IMR-90 (cell line): ENCODE data around the gene TMED8. TPM values are rescaled to one million over a fixed set of nuclear protein-coding genes. Genes with fewer than 3 reads are reported as not detected.

ENCODE experiments used
- ATAC-seq: fragments of 200-7000 bp; cut with Tn5 transposase; 2 replicates; pipeline ENCODE4 v1.9.1; 2020; ENCODE audit warnings: low read depth, mild to moderate bottlenecking, moderate library complexity
- Bru-seq: library from RNA; stranded (reverse); fragments of 400-500 nt; gene quantifications from one replicate; lab custom pipeline; 2021; lab: Mats Ljungman, UMichigan
- BruChase-seq, 2 experiments: library from RNA; stranded (reverse); fragments of 400-500 nt; gene quantifications; one replicate each; lab custom pipeline; 2021; lab: Mats Ljungman, UMichigan
- BruUV-seq: library from RNA; stranded (reverse); fragments of 400-500 nt; replicated peaks from 2 replicates; lab custom pipeline; 2021; lab: Mats Ljungman, UMichigan
- CTCF ChIA-PET: fragments of 300-600 bp; formaldehyde crosslinking; extraction: SDS; loops from one replicate; lab custom pipeline; 2021; ENCODE audit warnings: antibody characterized with exemption; lab: Yijun Ruan, JAX
- POLR2A ChIA-PET: fragments of 300-600 bp; sonication (Branson Sonifier 250); formaldehyde crosslinking; loops from one replicate; lab custom pipeline; 2022; ENCODE audit warnings: antibody characterized with exemption; ENCODE audit not compliant: unreplicated experiment; lab: Charles Lee
- DNase-seq: peaks from one replicate; pipeline ENCODE4 v3.0.0; 2013
- H2AFZ ChIP-seq: replicated peaks from 2 replicates; pipeline ENCODE3; 2013; ENCODE audit warnings: low read length, mild to moderate bottlenecking; ENCODE audit not compliant: poor library complexity
- H2AK5ac ChIP-seq: 2 replicates; pipeline ENCODE4 v1.6.1; 2013; ENCODE audit warnings: low read depth, low read length, inconsistent platforms
- H2AK9ac ChIP-seq: replicated peaks from 2 replicates; pipeline ENCODE3; 2013; ENCODE audit warnings: mild to moderate bottlenecking, low read depth, low read length, moderate library complexity; ENCODE audit not compliant: poor library complexity
- H2BK120ac ChIP-seq: 2 replicates; pipeline ENCODE4 v1.6.1; 2013; ENCODE audit warnings: low read depth, low read length, inconsistent platforms
- H2BK15ac ChIP-seq: 3 replicates; pipeline ENCODE4 v1.6.1; 2013; ENCODE audit warnings: low read depth, low read length, inconsistent platforms
- H2BK20ac ChIP-seq: 2 replicates; pipeline ENCODE4 v1.6.1; 2013; ENCODE audit warnings: low read depth, mild to moderate bottlenecking, inconsistent platforms, low read length, moderate library complexity
- H2BK5ac ChIP-seq: 2 replicates; pipeline ENCODE4 v1.6.1; 2013; ENCODE audit warnings: mild to moderate bottlenecking, low read depth, low read length, inconsistent platforms; ENCODE audit not compliant: poor library complexity, severe bottlenecking
- H3K14ac ChIP-seq: replicated peaks from 2 replicates; pipeline ENCODE4 v1.6.1; 2013; ENCODE audit warnings: low read depth, low read length, inconsistent platforms
- H3K18ac ChIP-seq: 2 replicates; pipeline ENCODE4 v1.6.1; 2013; ENCODE audit warnings: low read depth, low read length, control low read depth
- H3K23ac ChIP-seq: 2 replicates; pipeline ENCODE4 v1.6.1; 2013; ENCODE audit warnings: low read depth, low read length, inconsistent platforms
- H3K27ac ChIP-seq: 2 replicates; pipeline ENCODE4 v1.5.1; 2013; ENCODE audit warnings: mild to moderate bottlenecking, control low read depth, low read length; ENCODE audit not compliant: insufficient read depth
- H3K27me3 ChIP-seq: 2 replicates; pipeline ENCODE4 v1.6.1; 2013; ENCODE audit warnings: low read length; ENCODE audit not compliant: control insufficient read depth, insufficient read depth
- H3K36me3 ChIP-seq: 2 replicates; pipeline ENCODE4 v1.6.1; 2013; ENCODE audit warnings: low read length, mixed read lengths; ENCODE audit not compliant: control insufficient read depth, insufficient read depth
- H3K4ac ChIP-seq: 2 replicates; pipeline ENCODE4 v1.6.1; 2013; ENCODE audit warnings: low read depth, low read length, inconsistent platforms
- H3K4me1 ChIP-seq: 2 replicates; pipeline ENCODE4 v1.6.1; 2013; ENCODE audit warnings: low read length, mixed read lengths; ENCODE audit not compliant: control insufficient read depth, insufficient read depth
- H3K4me2 ChIP-seq: 2 replicates; pipeline ENCODE4 v1.6.1; 2013; ENCODE audit warnings: low read depth, mild to moderate bottlenecking, control low read depth, low read length, moderate library complexity
- H3K4me3 ChIP-seq: 2 replicates; pipeline ENCODE4 v1.5.1; 2013; ENCODE audit warnings: low read depth, mild to moderate bottlenecking, control low read depth, low read length, moderate library complexity; ENCODE audit not compliant: insufficient read depth
- H3K56ac ChIP-seq: 2 replicates; pipeline ENCODE4 v1.6.1; 2013; ENCODE audit warnings: low read length, inconsistent platforms; ENCODE audit not compliant: insufficient read depth; ENCODE audit errors: extremely low read depth
- H3K79me1 ChIP-seq, 2 experiments: 2 replicates each; pipeline ENCODE4 v1.6.1; 2013; ENCODE audit warnings: low read length in 2 of 2, inconsistent platforms in 1 of 2, low read depth in 1 of 2
- H3K9ac ChIP-seq: 2 replicates; pipeline ENCODE4 v1.6.1; 2013; ENCODE audit warnings: low read depth, low read length, control low read depth
- H3K9me1 ChIP-seq: 2 replicates; pipeline ENCODE4 v1.6.1; 2013; ENCODE audit warnings: low read length, inconsistent platforms; ENCODE audit not compliant: insufficient read depth
- H3K9me3 ChIP-seq: 2 replicates; pipeline ENCODE4 v1.6.1; 2013; ENCODE audit warnings: low read length; ENCODE audit not compliant: control insufficient read depth, insufficient read depth
- H4K20me1 ChIP-seq: 2 replicates; pipeline ENCODE4 v1.6.1; 2013; ENCODE audit warnings: low read length, inconsistent platforms; ENCODE audit not compliant: insufficient read depth
- H4K5ac ChIP-seq: 2 replicates; pipeline ENCODE4 v1.6.1; 2013; ENCODE audit warnings: mild to moderate bottlenecking, low read depth, low read length, control low read depth
- H4K8ac ChIP-seq, 2 experiments: 2 replicates each; pipeline ENCODE4 v1.6.1; 2013; ENCODE audit warnings: low read depth in 2 of 2, low read length in 2 of 2, control low read depth in 1 of 2, inconsistent platforms in 1 of 2
- H4K91ac ChIP-seq: 2 replicates; pipeline ENCODE4 v1.6.1; 2013; ENCODE audit warnings: low read depth, low read length, inconsistent platforms; ENCODE audit not compliant: insufficient read depth
- BHLHE40 ChIP-seq: fragments of 150-350 bp; IDR thresholded peaks from 2 replicates; pipeline ENCODE4 v1.6.1; 2016; ENCODE audit warnings: mild to moderate bottlenecking, low read depth, low read length
- FOS ChIP-seq: fragments of 150-350 bp; IDR thresholded peaks from 2 replicates; pipeline ENCODE4 v1.6.1; 2016; ENCODE audit warnings: low read depth, low read length
- MAFK ChIP-seq: IDR thresholded peaks from 2 replicates; pipeline ENCODE4 v1.6.1; 2012; ENCODE audit warnings: low read depth, low read length, improper control_type of control experiment
- MAZ ChIP-seq: IDR thresholded peaks from 2 replicates; pipeline ENCODE4 v1.6.1; 2012; ENCODE audit warnings: low read depth, mild to moderate bottlenecking, low read length, improper control_type of control experiment, moderate library complexity, borderline replicate concordance
- NFE2L2 ChIP-seq: fragments of 150-350 bp; IDR thresholded peaks from 2 replicates; pipeline ENCODE4 v1.6.1; 2016; ENCODE audit warnings: low read depth, mild to moderate bottlenecking, low read length
- RAD21 ChIP-seq: IDR thresholded peaks from 2 replicates; pipeline ENCODE4 v1.6.1; 2012; ENCODE audit warnings: low read length, improper control_type of control experiment
- RCOR1 ChIP-seq: IDR thresholded peaks from 2 replicates; pipeline ENCODE4 v1.6.1; 2012; ENCODE audit warnings: mild to moderate bottlenecking, low read length, improper control_type of control experiment; ENCODE audit not compliant: insufficient replicate concordance
- RFX5 ChIP-seq: IDR thresholded peaks from 2 replicates; pipeline ENCODE4 v1.8.0; 2012; ENCODE audit warnings: low read depth, mild to moderate bottlenecking, low read length, moderate library complexity
- WGBS, 2 experiments: methylation state at CpG; one replicate each; pipeline versions ENCODE4 v1.1.5 to v1.1.7; 2013; ENCODE audit warnings: missing lambda C conversion rate in 2 of 2; ENCODE audit not compliant: insufficient read length in 1 of 2; ENCODE audit errors: extremely low coverage in 2 of 2; 5-methylcytosine and 5-hydroxymethylcytosine counted together
- dilution Hi-C: fragments of 300-500 bp; cut with HindIII; formaldehyde crosslinking; loops from one replicate; pipeline ENCODE4 v1.14.3; 2018; ENCODE audit warnings: low sequenced_read_pairs; ENCODE audit not compliant: unreplicated experiment
- in situ Hi-C: fragments of 300-500 bp; cut with MboI; formaldehyde crosslinking; loops from 3 replicates; pipeline ENCODE4 v1.14.3; 2019; ENCODE audit warnings: low sequenced_read_pairs, inconsistent platforms, mixed read lengths
- intact Hi-C: fragments of 100-400 bp; cut with micrococcal nuclease; formaldehyde crosslinking; loops from 2 replicates; pipeline ENCODE4 v1.10.0; 2022
- long read RNA-seq: library from polyadenylated mRNA; unstranded; transcript quantifications from one replicate; pipeline ENCODE4 v2.0.0, GENCODE V29; 2021; ENCODE audit not compliant: unreplicated experiment
- polyA plus RNA-seq, 3 experiments: library from polyadenylated mRNA; depleted of rRNA; stranded (reverse); fragments of >200 nt; gene quantifications; 2 replicates each; pipeline ENCODE4 v1.2.3, GENCODE V29; 2012; ENCODE audit warnings: low replicate concordance in 1 of 3
- total RNA-seq: library from RNA; depleted of rRNA; stranded (reverse); fragments of >200 nt; gene quantifications from 2 replicates; pipeline ENCODE4 v1.2.3, GENCODE V29; 2012; rRNA removed
- TF ChIP-seq, protein P1 (sequence below): fragments of 150-350 bp; IDR thresholded peaks from 2 replicates; pipeline ENCODE4 v1.6.1; 2017; ENCODE audit warnings: mild to moderate bottlenecking, antibody characterized with exemption, low read length, low read depth
- TF ChIP-seq, protein P2 (sequence below): fragments of 150-350 bp; IDR thresholded peaks from 2 replicates; pipeline ENCODE4 v1.6.1; 2016; ENCODE audit warnings: low read depth, mild to moderate bottlenecking, low read length, moderate library complexity, borderline replicate concordance

TMED8 gene, protein sequence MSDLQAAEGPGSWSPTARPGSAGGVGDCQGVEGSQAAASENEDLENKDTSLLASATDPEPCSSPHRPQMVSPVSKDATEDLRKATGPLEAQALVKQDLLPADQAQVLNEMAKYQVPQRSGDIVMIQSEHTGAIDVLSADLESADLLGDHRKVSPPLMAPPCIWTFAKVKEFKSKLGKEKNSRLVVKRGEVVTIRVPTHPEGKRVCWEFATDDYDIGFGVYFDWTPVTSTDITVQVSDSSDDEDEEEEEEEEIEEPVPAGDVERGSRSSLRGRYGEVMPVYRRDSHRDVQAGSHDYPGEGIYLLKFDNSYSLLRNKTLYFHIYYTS
- total RNA-seq (5.0 and 6.9 TPM in 2 replicates), polyA plus RNA-seq (2012; rRNA removed) (1.9 and 2.2 TPM in 2 replicates), Bru-seq, nascent RNA (percentile 53 among the genes with signal in this experiment), BruChase-seq, experiment 1, labeled RNA remaining after a 6-hour chase (percentile 68 among the genes with signal in this experiment), BruChase-seq, experiment 2, labeled RNA remaining after a 2-hour chase (percentile 70 among the genes with signal in this experiment)
- polyA plus RNA-seq (2012; cell fraction: cytosol; rRNA removed), result 0.73 and 0.78 TPM in 2 replicates
- polyA plus RNA-seq (2012; cell fraction: nucleus; rRNA removed; ENCODE audit: low replicate concordance), result 0.91 and 2.9 TPM in 2 replicates
- long read RNA-seq, partial matches to known transcripts, result 0 of 6 reads
- long read RNA-seq, other reads (novel, unspliced or antisense), result 6 of 6 reads

DNA sequence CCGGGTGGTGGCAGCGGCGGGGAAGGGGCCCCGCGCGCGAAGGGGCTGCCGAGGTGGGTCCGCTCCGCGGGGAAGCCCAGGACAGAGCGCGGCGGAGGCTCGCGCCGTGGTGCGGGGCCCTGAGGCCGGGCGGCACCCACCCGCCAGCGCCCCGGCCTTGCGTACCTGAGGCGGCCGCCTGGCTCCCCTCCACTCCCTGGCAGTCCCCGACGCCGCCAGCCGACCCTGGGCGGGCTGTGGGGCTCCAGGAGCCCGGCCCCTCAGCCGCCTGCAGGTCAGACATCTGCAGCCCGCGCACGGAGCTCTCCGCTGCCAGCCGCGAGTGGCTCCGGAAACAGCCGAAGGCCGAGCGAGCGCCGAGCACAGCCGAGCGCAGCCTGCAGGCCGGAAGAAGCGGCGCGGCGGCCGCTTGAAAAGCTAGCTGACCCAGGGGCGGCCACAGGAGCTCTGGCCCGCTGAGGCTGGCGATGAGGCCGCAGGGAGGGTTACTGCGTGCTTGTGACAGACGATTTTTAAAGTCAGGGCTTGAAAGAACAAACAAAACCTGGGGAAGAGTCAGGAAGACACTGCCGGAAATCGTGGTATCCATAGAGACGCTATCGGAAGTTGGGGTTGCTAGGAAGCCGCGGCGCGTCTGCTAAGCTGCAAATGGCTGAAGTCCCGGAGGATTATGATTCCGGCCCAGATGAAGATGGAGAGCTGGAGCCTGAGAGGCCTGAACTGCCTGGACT, at the start of gene TMED8, which contains the start of gene SAMD15:
TSS of gene TMED8 (minus strand) at position 324 of the 731 bp plus-strand sequence. CDS start at position 283, 41 bp downstream.
TSS of gene SAMD15 (plus strand) at position 609 of the 731 bp plus-strand sequence. CDS start at position 649, 40 bp downstream.
- Histone ChIP-seq H3K4me2 (peak within 1 kb of the TSS; percentile 77), H3K14ac (peak within 1 kb of the TSS; percentile 75), H3K36me3 (no peaks in the 10 kb centered on the region), H3K27ac (peak within 1 kb of the TSS; percentile 93), H2AK9ac (peak within 1 kb of the TSS; percentile 81), H3K4ac (peak within 1 kb of the TSS; percentile 75), H3K23ac (peak within 1 kb of the TSS; percentile 75), H2AK5ac (no peak within 1 kb of the TSS), H4K5ac (peak within 1 kb of the TSS; percentile 41; the same call in 1 of the 2 replicates), H3K79me1 (peaks cover 7 to 13% of the 10 kb centered on the region in 2 experiments; a peak in 3 of 4 replicates), H3K4me1 (no peaks in the 10 kb centered on the region), H4K91ac (peak within 1 kb of the TSS; percentile 64; the same call in 1 of the 2 replicates), H2AFZ (peak within 1 kb of the TSS; percentile 96), H3K9ac (peak within 1 kb of the TSS; percentile 96), H3K9me3 (no peaks in the 10 kb centered on the region), H3K4me3 (peak within 1 kb of the TSS; percentile 86), H4K8ac (peak within 1 kb of the TSS; percentile 83 to 90; a peak in 3 of 4 replicates), H2BK20ac (no peak within 1 kb of the TSS), H4K20me1 (peaks cover 5% of the 10 kb centered on the region; the same call in 1 of the 2 replicates), H3K18ac (peak within 1 kb of the TSS; percentile 62), H3K56ac (peak within 1 kb of the TSS; percentile 83), H2BK120ac (peak within 1 kb of the TSS; percentile 56; the same call in 1 of the 2 replicates), H3K9me1 (peaks cover 3% of the 10 kb centered on the region), H2BK5ac (peak within 1 kb of the TSS; percentile 75), H2BK15ac (no peak within 1 kb of the TSS; the same call in 2 of the 3 replicates), H3K27me3 (peaks cover 7% of the 10 kb centered on the region)
- no TSS peak for BruUV-seq
- dilution Hi-C loops, result no loop called here
- intact Hi-C loops, result loop anchor here (1.0 to 2.0 kb wide), 2 partner anchors 56 to 80 kb away; partner anchors contain the start of genes GSTZ1, POMT2 and VIPAS39
- CTCF ChIA-PET, result interaction anchor here (0.7 kb wide), 1 partner anchor 606 kb away, joined by 3 read pairs; no protein-coding TSS in a partner anchor
- DNase-seq (peak; percentile 80), ATAC-seq (peak; percentile 98)
- 0% methylated on average over 42 of the region's 69 CpGs; no CpG with 5 or more reads in 1 of the 2 experiments for WGBS, 2 experiments
- in situ Hi-C loops, result no loop called here
- POLR2A ChIA-PET, result interaction anchor here (0.6 to 0.7 kb wide), 2 partner anchors 20 to 604 kb away, joined by 3 to 9 read pairs; no protein-coding TSS in a partner anchor
- no peak for TF ChIP-seq RAD21
- no peak for TF ChIP-seq BHLHE40
- no peak for TF ChIP-seq RCOR1
- no peak for TF ChIP-seq FOS
- TF ChIP-seq, protein P1, sequence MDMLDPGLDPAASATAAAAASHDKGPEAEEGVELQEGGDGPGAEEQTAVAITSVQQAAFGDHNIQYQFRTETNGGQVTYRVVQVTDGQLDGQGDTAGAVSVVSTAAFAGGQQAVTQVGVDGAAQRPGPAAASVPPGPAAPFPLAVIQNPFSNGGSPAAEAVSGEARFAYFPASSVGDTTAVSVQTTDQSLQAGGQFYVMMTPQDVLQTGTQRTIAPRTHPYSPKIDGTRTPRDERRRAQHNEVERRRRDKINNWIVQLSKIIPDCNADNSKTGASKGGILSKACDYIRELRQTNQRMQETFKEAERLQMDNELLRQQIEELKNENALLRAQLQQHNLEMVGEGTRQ, result no peak
- TF ChIP-seq RFX5, result no peak
- TF ChIP-seq, protein P2, sequence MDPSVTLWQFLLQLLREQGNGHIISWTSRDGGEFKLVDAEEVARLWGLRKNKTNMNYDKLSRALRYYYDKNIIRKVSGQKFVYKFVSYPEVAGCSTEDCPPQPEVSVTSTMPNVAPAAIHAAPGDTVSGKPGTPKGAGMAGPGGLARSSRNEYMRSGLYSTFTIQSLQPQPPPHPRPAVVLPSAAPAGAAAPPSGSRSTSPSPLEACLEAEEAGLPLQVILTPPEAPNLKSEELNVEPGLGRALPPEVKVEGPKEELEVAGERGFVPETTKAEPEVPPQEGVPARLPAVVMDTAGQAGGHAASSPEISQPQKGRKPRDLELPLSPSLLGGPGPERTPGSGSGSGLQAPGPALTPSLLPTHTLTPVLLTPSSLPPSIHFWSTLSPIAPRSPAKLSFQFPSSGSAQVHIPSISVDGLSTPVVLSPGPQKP, result no peak
- TF ChIP-seq NFE2L2, result no peak
- TF ChIP-seq MAFK, result no peak
- peak; percentile 19; the same call in 1 of the 2 replicates for TF ChIP-seq MAZ
